HG03460 (cell line): ENCODE results near the gene BHLHE23.

Experiments used
- ATAC-seq: cut with Tn5 transposase; IDR thresholded peaks from one replicate; pipeline ENCODE4 v1.9.1; 2021; ENCODE audit not compliant: unreplicated experiment

Gene BHLHE23

GRCh38 chr20:63009988-63010769 is 3.4 kb upstream of the BHLHE23 start:
- ATAC-seq: peak; percentile 44

DNA sequence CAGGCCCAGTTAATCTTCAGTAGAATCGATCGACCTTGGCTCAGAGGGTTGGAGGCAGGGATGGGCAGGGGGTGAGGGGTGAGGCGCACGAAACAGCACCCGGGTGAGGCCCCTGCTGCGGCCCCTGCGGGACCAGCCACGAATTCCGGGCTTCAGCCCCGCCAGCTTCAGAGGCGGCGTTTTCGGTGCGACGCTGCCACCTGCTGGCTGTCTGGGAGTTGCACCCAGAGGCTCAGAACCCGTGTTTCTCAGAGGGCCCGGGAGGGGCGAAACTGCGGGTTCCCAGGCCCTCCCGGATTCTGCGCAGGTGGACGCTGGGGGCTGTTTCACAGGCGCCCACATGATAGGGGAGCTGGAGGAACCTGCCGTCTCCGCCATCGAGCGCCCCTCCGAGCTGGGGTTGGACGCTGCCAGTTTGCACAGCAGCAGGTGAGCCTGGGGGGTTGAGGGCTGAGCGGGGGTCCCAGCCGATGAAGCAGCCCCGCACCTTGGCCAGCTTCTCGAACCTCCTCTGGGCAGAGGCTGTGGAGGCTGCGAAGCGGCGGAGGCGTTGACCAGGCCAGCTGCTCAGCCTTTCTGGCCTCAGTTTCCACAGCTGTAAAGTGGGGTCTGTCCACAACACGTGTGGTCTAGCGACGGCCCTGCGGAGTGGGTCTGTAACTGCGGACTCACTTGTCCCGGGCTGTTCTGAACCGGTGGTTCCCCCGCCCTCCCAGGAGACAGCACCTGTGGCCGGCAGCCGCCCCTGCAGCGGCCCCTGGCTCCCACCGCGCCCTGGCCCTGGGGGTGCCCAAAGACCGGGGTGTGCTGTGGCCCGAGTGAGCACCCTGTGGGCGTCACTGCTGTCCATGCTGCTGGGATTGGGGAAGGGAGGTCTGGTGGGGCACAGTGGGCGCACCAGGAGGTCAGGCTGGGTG is 2.5 kb upstream of the BHLHE23 start:
- ATAC-seq: peak; percentile 49

DNA sequence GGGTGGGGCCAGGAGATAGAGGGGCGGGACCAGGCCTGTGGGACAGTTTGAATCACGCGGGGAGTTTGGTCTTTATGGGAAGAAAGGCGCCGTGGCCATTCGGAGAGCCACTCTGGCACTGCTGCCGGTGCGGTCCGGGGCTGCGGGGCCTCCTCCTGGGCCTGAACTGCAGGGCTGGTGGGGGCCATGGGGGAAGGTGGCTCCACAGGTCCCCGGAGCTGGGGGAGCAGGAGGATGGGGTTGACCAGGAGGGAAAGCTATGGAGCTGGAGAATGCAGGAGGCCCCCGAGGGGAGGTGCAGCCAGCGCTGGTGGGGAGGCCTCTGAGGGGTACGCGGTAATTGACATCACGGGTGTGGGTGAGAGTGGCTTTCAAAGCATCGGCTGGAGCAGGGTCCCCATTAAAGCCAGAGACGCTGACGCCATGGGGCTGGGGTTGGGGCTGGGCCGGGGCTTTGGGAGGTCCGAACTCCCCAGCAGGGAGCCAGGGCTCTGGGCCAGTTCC is 1.8 kb upstream of the BHLHE23 start:
- ATAC-seq: no peak

DNA sequence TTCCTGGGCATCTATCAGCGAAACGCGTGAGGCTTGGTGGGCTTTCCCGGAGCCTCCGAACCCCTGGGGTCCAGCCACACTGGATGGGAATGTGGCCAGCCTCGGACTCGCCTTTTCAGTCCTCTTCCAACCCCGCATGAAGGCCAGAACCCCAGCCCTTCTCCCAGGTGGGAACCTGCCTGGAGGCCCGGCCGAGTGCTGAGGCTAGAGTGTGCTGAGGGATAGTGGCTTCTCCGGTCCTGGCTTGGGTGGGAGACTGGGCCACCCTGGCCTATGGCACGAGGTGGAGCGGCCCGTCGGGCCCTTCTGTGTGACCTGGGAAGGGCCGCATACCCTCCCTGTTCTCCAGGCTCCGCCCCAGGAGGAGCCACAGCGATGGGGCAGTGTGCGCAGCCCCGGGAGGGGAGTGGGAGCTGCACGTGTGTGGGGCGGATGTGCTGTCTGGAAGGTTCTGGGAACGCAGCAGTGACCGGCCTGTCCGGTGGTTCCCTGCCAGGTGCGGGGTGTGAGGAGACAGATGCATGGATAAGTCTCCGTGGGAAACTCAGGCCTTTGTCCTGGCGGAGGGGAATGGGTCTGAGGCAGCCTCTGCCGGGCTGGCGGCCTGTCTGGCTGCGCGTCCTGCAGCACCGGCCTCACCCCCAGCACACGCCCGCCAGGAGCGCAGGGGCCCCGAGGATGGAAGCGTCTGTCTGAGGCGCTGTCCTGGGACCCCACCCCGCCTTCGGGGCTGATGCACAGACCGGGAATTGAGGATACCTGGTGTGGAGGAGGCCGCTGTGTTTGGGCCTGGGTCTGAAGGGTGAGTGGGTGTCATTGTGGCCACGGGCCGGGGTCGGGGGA is 1.1 kb upstream of the BHLHE23 start:
- no peak for ATAC-seq

GRCh38 chr20:63007360-63007645 is 539 bp upstream of the BHLHE23 start:
- no peak for ATAC-seq

- no peak for ATAC-seq
Observed at GRCh38 chr20:63005862-63006539, 763 bp downstream of the BHLHE23 start.

DNA sequence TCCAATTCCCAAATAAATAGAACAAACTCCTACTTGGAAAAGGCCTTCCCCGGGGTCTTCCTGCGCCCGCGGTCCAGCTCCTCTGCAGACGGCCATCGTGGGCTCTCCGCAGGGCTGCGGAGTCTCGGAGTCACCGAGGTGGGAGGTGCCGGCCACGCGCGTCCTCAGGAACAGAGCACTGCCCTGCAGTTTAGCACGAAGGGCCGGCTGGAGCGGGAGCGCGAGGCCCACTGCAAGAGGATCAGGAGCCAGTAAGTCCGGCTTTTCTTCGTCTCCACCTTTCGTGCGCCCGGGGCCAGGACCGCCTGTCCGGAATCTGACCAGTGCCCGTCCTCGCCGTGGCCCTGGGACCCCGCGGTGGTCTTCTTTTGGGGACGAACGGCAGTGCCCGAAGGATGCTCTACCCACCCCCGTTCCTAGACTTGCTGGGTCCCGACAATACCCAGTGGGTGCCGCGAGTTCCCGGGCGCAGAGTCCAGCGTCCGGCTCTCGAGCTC is 1.4 kb downstream of the BHLHE23 start:
- no peak for ATAC-seq

DNA sequence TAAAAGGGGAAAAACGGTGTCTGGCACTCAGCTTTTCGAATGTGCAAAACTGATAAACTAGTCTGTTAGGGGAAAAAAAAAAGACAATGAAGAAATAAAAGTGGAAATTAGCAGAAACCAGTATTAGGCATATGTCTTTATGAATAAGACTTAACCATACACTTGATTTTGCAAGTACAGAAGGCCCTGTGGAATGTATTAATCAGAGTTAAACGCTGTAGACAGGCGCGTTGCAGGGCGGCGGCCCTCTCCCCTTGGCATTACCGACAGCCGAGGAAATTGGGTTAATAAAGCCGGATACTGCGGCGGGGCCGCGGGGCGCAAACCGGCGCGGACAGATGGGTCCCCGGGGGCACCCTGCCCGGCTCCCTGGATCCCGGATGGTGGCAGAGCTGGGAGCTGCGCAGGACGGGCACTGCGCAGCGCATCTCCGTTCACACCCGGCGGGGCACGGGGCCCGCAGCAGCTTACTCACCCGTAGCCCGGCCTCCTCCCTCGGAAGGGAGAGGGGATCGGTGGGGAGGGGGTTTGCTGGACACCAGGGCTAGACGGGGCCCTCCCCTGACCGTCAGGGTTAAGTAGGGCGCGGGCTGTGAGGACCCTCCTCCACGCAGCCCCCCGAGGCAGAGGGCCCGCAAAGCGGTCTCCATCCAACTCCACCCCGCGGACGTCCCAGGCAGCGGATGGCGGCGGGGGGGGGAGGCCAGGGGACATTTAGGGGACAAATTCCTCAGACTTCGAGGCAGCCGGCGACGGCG is 2.0 kb downstream of the BHLHE23 start:
- ATAC-seq: no peak

GRCh38 chr20:63003546-63003945 is 3.2 kb downstream of the BHLHE23 start:
- ATAC-seq: no peak

DNA sequence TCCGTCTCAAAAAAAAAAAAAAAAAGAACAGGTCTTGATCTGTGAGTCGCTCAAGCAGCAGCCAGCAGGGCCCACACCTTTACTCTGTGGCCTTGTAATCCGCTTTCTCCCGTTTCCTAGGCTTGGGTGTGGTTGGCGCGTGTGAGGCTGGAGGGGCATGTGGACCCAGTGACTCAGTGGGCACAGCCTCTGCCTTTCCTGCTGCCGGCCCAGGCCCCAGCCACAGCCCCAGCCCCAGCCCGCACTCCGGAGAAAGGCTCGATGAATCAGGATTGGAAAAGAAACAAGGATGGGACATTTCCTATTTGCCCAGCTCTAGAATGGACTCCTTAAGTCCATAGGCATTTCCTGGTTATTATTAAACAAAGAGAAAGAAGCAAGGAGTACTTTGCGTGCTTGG is 4.3 kb downstream of the BHLHE23 start:
- ATAC-seq: no peak

- ATAC-seq: no peak
Observed at GRCh38 chr20:63000958-63001357, 5.8 kb downstream of the BHLHE23 start.

GRCh38 chr20:63000036-63000435 is 6.7 kb downstream of the BHLHE23 start:
- no peak for ATAC-seq

GRCh38 chr20:62999580-62999979 is 7.2 kb downstream of the BHLHE23 start:
- no peak for ATAC-seq

DNA sequence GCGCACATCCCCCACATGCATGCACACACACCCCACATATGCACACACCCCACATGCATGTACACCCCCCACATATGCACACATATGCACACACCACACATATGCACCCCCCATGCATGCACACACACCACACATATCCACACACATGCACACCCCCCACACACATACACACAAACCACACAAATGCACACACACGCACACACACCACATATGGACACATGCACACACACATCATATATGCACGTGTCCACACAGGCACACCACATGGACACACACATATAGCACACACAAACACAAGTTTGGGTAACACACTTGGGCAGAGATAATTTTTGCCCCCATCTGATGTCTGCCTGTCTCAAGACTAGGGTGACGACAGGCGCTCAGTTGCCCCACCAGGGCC is 8.3 kb downstream of the BHLHE23 start:
- ATAC-seq: no peak

DNA sequence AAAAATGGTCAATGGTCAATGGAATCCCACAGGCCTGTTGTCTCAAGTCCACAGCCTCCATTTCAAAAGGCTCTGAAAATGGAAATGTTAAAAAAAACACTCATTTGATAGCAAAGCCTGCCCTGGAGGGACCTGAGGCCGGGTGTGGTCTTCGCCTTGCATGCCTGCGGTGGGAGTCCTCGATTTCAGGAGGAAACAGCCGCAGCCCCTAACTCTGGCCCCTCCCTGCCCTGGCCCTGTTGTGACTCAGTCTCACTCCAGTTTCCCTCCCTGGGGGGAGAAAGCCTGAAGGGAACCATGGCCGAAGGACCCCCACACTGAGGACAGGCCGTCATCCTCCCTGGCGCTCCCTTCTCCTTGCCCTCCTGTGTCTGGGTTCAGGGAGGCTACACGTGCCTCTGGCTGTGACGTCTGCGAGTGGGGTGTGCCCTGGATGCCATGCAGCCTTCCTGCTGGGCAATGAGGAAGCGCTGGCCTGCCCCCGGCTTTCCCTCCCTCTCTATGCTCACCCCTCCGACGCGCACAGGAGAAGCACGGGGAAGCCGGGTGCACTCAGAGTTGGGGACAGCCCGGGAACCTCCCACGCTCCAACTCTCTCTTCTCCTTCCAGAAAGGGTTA is 9.2 kb downstream of the BHLHE23 start:
- ATAC-seq: no peak

DNA sequence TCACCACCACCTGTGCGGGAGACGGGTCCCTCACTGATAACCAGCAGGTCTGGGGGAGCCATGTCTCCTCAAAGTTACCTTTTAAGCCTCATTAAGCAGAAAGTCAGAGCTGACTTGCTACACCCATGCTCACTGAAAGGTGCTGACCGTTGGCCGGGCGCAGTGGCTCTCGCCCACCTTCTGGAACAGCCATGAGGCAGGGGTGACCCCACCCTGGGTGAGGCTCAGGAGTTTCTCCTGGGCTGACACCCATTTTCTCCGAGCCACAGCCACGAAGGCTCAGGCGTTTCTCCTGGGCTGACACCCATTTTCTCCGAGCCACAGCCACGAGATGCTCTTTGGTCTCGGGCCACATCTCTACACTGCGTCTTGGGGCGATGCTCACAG is 10.2 kb downstream of the BHLHE23 start:
- ATAC-seq: no peak

DNA sequence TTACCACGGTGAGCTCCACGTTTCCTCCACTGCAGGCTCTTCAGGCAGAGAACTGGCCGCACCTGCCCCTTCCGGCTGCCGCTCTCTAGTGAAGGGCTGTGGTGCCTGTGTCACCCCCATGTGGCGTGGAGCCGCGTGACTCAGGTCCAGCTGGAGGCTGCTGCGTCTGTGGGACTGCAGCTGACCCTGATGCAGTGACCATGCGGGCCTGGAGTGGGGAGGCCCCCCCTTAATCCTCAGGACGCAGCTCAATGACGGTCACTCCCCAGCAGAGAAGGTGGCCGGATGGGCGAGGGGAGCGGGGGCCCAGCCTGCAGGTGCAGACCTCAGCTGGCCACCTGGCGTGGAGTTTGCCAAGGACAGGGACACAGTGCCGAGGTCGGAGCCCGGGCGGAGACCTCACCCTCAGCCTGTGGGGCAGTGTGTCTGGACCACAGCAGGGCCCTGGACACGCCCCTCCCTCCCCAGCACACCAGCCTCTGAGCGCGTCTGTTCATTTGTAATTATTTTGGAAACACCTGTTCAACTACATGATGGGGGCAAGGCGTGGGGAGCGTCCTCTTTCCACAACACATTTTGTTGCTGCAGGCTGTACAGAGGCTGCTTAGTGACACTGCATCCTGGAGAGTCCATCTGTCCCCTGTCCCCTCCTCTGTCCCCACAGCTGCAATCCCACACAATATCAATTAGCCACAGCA is 10.7 kb downstream of the BHLHE23 start:
- no peak for ATAC-seq

- ATAC-seq: no peak
Observed at GRCh38 chr20:62995481-62995880, 11.3 kb downstream of the BHLHE23 start.

- ATAC-seq: no peak
Observed at GRCh38 chr20:62994869-62995281, 11.9 kb downstream of the BHLHE23 start.
